GM19238 (cell line): ENCODE results near the gene VPS51.

ENCODE experiments used
- DNase-seq: peaks from one replicate; pipeline ENCODE4 v3.0.0; 2011; ENCODE audit warnings: low spot score; ENCODE audit not compliant: insufficient read length

VPS51 gene

DNA sequence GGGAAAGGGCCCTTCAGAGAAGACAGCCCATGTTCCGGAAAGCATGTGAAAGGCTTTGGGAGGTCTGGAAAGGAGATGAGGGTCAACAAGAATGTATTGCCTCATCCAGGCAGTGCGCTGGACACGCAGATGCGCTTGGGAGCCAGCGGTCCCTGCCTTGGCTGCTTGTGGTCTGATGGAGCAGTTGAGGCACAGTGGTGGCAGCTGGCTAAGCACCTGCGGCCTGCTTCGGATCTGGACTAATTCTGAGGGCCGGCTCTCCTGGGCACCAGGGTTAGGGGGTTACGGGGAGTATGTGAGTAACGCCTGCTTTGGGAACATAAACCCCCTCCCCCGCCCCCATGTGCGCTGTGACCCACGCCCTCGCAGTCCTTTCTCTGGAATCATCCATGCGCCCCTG is 11.1 kb downstream of the VPS51 start:
- no peak for DNase-seq

DNA sequence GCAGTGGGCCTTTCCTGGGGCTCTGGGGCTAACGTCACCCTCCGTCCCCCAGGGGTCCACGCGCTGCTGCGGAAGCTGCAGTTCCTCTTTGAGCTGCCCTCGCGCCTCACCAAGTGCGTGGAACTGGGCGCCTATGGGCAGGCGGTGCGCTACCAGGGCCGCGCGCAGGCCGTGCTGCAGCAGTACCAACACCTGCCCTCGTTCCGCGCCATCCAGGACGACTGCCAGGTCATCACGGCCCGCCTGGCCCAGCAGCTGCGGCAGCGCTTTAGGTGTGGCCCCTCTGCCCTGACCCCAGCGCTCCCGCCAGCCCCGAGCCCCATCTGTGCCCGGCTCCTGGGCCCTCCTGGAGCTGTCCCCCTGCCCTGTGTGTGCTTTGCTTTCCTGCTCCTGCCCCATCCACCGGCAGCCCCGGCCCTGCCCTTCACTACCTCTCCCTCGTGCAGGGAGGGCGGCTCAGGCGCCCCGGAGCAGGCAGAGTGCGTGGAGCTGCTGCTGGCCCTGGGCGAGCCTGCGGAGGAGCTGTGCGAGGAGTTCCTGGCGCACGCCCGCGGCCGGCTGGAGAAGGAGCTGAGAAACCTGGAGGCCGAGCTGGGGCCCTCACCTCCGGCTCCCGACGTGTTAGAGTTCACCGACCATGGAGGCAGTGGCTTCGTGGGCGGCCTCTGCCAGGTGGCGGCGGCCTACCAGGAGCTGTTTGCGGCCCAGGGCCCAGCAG is 11.9 kb downstream of the VPS51 start:
- DNase-seq: no peak

DNA sequence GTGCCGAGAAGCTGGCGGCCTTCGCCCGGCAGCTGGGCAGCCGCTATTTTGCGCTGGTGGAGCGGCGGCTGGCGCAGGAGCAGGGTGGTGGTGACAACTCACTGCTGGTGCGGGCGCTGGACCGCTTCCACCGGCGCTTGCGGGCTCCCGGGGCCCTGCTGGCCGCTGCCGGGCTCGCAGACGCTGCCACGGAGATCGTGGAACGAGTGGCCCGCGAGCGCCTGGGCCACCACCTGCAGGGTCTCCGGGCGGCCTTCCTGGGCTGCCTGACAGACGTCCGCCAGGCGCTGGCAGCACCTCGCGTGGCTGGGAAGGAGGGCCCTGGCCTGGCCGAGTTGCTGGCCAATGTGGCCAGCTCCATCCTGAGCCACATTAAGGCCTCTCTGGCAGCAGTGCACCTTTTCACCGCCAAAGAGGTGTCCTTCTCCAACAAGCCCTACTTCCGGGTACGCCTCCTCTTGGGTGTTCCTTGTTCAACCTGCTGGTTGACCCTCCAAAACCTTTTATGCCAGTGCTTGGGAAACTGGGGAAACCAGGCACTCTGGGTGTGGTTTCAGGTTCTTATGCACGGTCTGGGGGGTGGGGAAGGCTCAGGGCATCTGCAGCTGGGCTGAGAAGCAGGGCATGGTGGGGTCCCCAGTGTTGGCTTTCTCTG is 12.6 kb downstream of the VPS51 start:
- no peak for DNase-seq

DNA sequence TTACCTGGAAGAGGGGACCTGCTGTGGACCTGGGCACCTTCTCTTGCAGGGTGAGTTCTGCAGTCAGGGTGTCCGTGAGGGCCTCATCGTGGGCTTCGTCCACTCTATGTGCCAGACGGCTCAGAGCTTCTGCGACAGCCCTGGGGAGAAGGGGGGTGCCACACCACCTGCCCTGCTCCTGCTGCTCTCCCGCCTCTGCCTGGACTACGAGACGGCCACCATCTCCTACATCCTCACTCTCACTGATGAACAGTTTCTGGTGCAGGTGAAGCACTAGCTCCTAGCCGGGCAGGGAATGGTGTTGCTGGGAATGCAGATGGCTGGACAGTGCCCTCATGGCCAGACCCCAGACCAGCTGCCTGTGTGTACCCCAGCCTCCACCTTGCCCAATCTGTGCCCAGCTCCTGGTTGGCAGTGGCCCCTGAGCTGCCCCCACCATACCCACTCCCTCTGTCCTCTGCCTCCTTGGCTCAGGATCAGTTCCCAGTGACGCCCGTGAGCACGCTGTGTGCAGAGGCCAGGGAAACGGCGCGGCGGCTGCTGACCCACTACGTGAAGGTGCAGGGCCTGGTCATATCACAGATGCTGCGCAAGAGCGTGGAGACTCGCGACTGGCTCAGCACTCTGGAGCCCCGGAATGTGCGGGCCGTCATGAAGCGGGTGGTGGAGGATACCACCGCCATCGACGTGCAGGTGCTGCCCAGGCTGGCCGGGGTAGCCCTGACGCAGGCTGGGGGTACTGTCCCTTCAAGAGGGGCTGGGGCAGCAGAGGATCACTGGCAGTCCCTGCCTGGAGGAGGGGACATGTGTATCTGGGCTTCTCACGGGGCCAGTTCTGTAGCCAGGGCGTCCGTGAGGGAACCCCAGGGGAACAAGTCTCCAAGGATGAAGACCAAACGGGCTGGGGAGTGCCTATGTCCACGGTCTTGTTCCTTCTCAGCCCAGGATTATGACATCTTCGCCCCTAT is 13.5 kb downstream of the VPS51 start:
- DNase-seq: no peak

DNA sequence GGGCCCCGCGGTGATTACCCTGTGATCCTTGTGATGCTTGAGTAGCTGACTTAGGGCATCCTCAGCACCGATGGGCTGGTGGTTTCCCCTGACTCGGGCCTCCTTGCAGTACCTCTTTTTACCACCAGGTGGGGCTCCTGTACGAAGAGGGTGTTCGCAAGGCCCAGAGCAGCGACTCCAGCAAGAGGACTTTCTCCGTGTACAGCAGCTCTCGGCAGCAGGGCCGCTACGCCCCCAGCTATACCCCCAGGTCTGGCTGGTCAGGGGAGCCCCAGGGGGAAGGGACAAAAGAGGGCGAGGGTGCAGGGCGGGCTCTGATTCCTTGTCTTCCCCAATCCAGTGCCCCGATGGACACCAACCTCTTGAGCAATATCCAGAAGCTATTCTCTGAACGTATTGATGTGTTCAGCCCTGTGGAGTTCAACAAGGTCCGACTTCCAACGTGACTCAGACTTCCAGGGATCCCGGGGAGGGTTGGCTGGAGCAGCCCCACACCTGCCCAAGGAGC is 14.4 kb downstream of the VPS51 start:
- DNase-seq: peak; percentile 89

DNA sequence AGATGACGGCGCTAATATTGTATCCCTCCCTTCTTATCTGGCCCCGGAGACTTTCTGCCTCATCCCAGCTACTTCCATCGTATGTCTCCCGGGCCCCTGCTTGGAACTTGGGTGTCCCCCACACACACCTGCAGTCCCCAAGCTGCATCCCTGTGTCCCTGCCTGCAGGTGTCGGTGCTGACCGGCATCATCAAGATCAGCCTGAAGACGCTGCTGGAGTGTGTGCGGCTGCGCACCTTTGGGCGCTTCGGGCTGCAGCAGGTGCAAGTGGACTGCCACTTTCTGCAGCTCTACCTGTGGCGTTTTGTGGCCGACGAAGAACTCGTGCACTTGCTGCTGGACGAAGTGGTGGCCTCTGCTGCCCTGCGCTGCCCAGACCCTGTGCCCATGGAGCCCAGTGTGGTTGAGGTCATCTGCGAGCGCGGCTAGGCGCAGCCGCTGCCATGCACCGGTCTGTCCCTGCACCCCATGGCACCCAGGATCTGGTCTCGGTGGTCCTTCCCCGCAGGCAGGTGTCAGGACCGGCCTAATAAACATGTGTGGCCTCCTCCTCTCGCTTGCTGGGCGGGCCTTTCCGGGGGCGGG is 15.2 kb downstream of the VPS51 start:
- no peak for DNase-seq

DNA sequence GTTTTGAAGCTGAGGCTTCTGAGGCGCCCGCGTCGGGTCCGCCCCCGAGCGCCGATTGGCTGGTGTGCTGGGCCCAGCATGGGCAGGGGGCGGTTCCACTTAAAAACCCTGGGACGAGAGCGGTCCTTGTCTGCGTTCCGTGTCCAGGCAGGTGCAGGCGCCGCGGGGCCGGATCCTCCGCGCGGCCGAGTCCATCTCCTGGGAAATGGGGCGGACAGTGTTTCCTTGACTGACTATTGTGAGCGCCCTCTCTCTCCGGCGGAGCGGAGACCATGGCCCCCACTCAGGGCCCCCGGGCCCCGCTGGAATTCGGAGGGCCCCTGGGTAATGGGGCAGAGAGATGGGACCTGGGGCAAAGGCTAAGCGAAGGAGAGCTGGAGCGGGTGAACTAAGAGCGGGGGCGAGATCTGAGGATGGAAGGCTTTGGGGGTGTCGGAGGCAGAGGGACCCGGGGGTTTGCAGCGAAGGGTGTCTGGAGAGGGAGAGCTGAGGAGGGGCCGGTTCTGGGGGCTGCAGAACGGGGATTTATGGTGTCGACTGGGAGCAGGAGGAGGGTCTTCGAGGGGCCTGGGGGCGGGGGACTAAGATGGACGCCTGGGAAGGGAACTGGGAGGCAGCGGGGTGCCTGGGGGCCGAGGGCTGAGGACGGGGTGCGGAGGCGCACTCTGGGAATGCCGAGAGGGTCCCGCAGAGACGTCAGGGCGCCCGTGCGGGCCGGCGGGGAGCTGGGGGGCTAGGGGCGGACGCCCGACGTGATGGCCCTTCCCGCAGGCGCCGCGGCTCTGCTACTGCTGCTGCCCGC is 15.9 kb downstream of the VPS51 start, which contains the start of gene TM7SF2:
Gene TM7SF2 (plus strand): TSS at position 129 of the 802 bp plus-strand sequence. CDS start 144 bp downstream, at position 273.
- DNase-seq: peak; percentile 98

DNA sequence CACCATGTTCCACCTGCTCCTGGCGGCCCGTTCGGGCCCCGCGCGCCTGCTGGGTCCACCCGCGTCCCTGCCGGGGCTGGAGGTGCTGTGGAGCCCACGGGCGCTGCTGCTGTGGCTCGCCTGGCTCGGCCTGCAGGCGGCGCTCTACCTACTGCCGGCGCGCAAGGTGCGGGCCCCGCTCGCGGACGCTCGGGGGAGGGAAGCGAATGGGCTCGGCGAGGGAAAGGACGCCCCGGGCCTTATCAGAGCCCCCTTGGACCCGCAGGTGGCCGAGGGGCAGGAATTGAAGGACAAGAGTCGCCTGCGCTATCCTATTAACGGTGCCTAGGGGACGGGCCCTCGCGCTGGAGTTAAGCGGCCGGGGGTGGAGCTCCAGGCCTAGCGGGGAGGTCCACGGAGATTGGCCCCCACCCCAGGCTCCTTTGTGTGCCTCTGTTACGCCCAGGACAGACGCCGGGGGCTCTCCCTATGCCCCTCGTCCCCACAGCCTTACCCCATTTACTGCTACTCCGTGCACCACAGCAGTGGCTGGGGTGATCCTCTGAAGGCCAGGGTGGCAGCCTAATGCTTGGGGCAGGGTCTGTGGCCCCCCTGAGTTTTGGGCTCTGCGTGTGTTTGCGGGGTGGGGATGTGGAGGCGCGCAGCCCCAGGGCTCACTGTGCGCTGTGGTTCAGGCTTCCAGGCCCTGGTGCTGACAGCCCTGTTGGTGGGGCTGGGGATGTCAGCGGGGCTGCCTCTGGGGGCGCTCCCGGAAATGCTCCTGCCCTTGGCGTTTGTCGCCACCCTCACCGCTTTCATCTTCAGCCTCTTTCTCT is 16.7 kb downstream of the VPS51 start:
- peak; percentile 72 for DNase-seq

DNA sequence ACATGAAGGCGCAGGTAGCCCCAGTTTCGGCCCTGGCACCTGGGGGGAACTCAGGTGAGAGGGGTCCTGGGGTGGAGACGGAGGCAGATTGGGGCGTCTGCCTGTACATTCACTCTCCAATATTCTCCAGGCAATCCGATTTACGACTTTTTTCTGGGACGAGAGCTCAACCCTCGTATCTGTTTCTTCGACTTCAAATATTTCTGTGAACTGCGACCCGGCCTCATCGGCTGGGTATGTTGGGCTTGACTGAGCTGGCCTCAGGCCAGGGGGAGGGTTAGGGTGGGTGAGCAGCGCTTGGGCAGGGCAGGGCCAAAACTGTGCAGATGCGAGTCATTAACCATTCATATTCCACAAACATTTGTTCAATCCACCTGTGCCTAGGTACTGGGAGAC is 17.3 kb downstream of the VPS51 start:
- no peak for DNase-seq

DNA sequence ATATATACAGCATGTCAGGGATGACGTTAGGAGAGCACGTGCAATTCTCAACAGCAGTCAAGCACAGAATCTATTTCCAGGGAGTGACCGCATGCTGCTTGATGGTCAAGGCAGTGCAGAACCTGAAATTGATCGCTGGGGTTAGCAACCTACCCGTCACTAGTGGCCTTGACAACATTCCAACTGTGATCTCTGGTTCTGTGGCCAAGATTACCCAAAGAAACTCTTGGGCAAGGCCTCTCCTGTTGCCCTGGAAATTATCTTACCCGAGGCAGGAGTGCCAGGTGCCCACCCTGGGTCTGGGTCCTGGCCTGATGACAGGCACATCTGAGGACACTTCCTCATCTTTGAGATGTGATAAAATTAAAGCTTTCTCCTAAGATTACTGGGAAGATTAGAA is 17.8 kb downstream of the VPS51 start:
- DNase-seq: no peak

DNA sequence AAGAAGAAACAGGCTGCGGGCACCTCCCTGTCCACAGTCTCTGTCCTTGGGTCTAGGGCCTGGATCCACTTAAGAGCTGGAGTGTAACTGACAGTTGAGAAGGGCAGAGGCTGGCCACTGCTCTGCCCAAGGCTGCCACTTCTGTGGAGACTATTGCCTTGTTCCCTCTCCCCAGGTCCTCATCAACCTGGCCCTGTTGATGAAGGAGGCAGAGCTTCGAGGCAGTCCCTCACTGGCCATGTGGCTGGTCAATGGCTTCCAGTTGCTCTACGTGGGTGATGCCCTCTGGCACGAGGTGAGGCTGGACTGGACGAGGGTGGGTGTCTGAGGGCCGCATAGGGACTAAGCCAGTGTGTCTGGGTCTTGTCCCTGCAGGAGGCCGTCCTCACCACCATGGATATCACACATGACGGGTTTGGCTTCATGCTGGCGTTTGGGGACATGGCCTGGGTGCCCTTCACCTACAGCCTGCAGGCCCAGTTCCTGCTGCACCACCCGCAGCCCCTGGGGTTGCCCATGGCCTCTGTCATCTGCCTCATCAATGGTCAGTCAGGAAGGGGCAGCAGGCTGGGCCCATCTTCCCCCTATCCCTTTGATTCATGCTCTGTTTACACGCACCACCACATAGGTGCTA is 18.6 kb downstream of the VPS51 start:
- DNase-seq: no peak

DNA sequence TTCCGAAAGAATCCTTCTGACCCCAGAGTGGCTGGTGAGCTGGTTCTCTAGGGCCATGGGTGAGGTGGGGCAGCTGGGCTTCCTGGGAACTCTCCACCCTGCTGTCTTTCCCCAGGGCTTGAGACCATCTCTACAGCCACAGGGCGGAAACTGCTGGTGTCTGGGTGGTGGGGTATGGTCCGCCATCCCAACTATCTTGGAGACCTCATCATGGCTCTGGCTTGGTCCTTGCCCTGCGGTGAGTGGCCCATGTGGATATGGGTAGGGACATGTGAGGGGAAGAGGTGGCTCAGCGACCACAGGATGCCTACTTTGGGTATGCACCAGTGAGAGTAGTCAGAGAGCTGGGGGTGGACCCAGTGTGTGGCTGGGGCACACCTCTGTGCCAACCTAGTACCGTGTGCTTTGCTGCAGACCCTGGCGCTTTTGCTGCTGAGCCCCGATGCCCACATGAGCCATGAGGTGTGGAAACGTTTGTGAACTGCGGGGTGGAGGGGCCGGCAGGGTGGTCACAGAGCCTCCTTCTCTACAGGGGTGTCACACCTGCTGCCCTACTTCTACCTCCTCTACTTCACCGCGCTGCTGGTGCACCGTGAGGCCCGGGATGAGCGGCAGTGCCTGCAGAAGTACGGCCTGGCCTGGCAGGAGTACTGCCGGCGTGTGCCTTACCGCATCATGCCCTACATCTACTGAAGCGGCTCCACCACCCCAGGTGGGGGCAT is 19.5 kb downstream of the VPS51 start:
- DNase-seq: no peak

DNA sequence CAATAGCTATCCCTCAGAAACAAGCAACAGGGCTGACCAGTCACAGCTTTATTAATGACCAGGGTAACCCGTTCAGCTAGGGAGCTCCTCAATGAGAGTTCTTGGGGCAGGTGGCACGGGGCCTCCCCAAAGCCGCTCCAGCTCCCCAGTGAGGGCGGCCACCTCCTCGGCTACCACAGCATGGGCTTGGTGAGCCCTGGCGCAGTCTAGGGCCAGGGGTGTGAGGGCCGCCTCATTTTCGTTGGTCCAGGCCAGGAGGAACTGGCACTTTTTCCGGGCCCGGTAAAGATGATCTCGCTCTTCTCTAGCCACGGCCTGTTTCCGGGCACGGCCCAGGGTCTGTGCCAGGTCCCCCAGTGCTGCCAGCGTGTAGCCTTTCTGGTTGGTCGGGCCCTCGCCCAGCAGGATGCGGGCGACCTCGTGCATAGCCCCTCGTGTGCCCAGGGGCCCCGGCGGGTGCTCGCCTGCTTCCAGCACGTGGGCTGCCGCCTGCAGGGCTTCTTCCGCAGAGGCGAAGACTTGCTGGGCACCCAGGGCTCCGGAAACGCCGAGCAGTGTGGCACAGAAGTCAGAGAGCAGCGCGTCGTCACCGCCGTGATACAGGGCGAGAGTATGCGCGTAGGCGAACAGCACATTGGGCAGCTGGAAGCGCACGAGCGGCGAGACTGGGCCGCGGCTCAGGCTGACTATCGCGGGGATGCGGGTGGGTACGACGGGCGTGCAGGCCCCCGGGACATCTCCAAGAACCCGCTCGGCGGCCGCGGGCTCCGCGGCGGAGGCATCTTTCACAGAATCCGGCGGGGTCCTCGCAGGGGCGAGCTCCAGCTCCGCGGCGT is 20.6 kb downstream of the VPS51 start:
- no peak for DNase-seq

DNA sequence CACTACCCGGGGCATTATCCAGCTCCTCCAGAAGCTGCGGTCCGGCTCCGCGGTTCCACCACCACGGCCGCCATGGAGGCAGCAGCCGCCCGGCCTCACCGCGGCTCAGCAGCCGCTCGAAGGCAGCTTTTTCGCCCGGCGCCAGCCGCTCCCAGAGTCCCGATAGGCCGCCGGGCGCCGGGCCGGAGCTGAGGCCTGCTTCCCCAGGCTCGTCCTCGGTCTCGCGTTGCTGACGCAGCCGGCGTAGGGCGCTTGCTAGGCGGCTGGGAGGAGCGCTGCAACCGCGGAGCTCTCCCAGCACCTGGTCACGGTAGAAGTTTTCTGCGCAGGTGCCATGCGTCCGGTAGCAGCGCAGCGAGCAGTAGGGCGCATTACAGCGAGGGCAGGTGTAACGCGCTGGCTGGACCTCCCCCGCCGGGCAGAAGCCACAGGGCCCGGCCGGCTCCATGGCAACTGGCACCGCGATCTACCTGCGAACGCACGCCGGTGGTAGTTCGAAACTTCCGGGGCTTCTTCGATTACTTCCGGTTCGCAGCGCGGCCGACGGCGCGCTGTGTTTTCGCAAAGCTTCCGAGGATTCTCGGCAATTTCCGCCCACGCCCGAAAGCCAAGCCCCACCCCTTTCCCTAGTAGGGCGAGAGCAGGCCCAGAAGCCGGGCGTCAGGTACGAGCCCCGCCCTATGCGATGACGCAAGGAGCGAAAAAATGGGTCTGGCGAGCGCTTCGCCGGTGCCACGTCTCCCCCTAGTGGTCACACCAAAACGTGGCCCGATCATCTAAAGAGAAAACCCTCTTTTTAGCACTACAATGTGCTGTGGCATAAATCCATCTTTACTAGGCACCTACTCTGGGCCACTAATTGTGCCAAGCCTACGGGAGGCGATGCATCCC is 21.4 kb downstream of the VPS51 start, which contains the start of gene ZNHIT2:
Gene ZNHIT2 (minus strand): TSS at position 496 of the 891 bp plus-strand sequence. CDS start 48 bp downstream, at position 448.
- DNase-seq: peak; percentile 82

DNA sequence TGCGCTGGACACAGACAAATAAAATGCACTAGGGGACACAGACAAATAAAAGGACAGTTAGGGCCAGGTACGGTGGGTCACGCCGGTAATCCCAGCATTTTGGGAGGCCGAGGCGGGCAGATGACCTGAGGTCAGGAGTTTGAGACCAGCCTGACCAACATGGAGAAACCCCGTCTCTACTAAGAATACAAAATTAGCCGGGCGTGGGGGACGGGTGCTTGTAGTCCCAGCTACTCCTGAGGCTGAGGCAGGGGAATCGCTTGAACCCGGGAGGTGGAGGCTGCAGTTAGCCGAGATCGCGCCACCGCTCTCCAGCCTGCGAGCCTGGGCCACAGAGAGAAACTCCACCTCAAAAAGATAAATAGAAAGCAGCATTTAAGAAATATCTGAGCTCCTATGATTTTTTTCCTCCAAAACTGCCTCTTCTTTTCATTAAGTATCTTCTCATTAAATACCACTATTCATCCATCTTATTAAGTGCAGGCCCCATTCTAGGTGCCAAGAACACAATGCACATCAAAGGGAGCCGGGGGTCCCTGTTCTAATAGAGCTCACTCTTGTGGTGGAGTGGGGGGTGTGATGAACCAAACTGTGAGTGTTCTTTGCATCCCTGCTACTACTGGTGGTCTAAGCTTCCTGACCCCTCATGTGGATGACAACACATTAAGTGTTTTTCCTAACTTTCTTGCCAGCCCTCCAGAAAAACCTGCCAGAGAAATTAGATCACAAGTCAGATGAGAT is 22.3 kb downstream of the VPS51 start:
- no peak for DNase-seq
